OCI-LY7 (cell line): ENCODE data around the gene NINJ2.

Experiments used
- CTCF ChIP-seq: fragments of 200-600 bp; sonication (generic); conservative IDR thresholded peaks from 2 replicates; pipeline ENCODE4 v1.5.1; 2014; ENCODE audit warnings: mild to moderate bottlenecking, antibody characterized with exemption, low read length, moderate library complexity, mixed read lengths
- EZH2phosphoT487 ChIP-seq: fragments of 200-600 bp; sonication (generic); IDR thresholded peaks from 2 replicates; pipeline ENCODE4 v1.6.1; 2018; ENCODE audit warnings: low read depth, borderline replicate concordance, mild to moderate bottlenecking, mixed run types, antibody characterized with exemption, low read length, moderate library complexity, mixed read lengths

- TF ChIP-seq CTCF (no peak), EZH2phosphoT487 (no peak)
Measured at GRCh38 chr12:580813-581212, 82.4 kb downstream of the NINJ2 start.
